Neural progenitor cell (in vitro differentiated cells): ENCODE measurements around the gene ZNF83.

Experiments used
- EZH2 ChIP-seq: fragments of 200-600 bp; sonication (generic); IDR thresholded peaks from 2 replicates; pipeline ENCODE4 v1.6.1; 2017; ENCODE audit warnings: antibody characterized with exemption, mild to moderate bottlenecking, moderate library complexity
- EZH2phosphoT487 ChIP-seq: fragments of 200-600 bp; sonication (generic); IDR thresholded peaks from 2 replicates; pipeline ENCODE4 v1.6.1; 2017; ENCODE audit warnings: antibody characterized with exemption
- TF ChIP-seq, protein P1 (sequence below): fragments of 200-600 bp; sonication (generic); IDR thresholded peaks from 2 replicates; pipeline ENCODE4 v1.5.1; 2017; ENCODE audit warnings: antibody characterized with exemption, mild to moderate bottlenecking

DNA sequence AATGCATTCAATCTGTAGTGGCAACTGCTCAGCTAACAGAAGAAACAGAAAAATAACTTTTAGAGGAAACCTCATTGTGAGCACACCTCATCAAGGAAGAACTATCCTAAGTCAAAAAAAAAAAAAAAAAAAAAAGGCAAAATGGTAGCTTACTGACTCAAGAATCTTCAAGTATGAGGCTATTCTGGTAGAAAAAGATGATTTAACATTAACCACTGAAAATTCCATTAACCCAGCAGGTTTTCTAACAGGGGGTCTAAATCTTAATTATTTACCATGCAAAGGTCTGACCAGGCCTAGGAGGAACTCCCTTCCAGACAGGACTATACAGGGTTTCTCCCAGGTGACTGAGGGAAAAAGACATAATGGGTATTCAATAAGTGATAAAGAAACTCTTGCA is 28.4 kb upstream of the ZNF83 start:
- TF ChIP-seq EZH2 (no peak), EZH2phosphoT487 (no peak)
- TF ChIP-seq, protein P1, sequence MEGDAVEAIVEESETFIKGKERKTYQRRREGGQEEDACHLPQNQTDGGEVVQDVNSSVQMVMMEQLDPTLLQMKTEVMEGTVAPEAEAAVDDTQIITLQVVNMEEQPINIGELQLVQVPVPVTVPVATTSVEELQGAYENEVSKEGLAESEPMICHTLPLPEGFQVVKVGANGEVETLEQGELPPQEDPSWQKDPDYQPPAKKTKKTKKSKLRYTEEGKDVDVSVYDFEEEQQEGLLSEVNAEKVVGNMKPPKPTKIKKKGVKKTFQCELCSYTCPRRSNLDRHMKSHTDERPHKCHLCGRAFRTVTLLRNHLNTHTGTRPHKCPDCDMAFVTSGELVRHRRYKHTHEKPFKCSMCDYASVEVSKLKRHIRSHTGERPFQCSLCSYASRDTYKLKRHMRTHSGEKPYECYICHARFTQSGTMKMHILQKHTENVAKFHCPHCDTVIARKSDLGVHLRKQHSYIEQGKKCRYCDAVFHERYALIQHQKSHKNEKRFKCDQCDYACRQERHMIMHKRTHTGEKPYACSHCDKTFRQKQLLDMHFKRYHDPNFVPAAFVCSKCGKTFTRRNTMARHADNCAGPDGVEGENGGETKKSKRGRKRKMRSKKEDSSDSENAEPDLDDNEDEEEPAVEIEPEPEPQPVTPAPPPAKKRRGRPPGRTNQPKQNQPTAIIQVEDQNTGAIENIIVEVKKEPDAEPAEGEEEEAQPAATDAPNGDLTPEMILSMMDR = no peak
